Right kidney (tissue), 1 donor: ENCODE results near the gene NOS1AP.
"Not testable (repeated sequence)": the region's sequence is repeated elsewhere in the genome, so short reads cannot be mapped to it uniquely, and the experiment has no call there.

ENCODE experiments used
- DNase-seq: peaks from one replicate; pipeline ENCODE4 v3.0.0-alpha.2; 2016

NOS1AP gene

DNA sequence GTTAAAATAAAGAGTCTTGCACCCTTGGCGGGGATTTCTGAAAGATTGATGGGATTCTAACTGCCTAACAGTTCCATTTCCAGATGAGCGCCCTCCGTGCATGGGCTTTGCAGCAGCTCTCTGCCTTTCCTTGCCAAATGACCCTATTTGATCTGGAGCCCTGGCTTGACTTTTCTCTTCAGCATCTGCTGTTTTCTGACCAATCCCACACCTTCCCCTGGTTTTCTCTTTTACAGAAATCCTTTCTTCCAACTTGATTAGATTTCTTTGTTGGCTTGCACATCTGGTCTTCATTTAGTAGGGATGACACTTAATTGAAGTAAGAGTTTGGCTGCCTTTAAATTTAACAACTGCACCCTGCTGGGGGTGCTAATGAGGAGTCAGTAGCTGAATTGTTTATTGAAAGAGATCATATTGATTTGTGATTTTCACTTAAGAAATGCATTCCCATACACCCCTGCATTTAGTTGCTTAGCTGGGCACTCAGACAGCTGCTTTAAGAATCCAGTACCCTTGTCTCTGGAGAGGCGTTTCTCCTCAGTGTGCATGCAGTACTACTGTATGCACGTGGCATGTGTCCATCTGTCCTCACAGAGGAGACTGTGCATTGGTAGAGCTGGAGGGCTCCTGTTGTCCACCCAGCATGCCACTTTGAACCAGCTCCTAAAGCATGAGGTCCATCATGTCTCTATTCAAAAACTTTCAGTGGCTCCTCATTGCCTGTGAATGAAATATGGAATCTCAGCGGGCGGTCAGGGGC, 99.7 kb downstream of the NOS1AP start:
- no peak for DNase-seq

- DNase-seq: no peak
Measured at GRCh38 chr1:162171111-162171510, 101.6 kb downstream of the NOS1AP start.

DNA sequence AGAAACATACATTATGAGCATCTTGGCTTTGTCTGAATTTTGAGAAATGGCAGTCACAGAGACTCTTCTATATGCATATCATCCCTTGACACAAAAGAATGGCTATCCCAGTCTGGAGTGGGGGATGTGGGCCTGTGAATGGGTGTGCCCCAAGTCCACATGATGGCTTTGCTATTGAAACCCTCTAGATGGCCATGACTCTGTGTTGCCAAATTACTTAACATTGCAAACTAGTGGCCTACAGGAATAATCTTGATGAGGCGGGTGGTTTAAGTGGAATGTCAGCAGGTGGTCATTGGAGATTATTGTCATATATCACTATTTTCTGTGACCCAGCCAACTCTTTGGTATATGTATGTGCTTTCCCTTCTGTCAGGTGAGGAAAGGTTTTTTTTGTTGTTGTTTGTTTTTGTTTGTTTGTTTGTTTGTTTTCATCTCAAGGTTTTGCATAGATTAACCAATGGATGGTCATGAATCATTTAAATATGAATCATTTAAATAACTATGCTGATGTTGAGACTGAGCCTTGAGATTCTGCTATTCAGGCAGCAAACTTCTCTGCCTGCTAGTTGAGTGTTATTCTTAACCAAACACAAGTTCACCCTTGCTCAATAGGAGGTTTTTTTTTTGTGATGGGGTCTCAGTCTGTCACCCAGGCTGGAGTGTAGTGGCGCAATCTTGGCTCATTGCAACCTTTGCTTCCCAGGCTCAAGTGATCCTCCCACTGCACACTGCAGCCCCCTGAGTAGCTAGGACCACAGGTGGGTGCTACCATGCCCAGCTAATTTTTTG, 103.0 kb downstream of the NOS1AP start:
- DNase-seq: no peak

DNA sequence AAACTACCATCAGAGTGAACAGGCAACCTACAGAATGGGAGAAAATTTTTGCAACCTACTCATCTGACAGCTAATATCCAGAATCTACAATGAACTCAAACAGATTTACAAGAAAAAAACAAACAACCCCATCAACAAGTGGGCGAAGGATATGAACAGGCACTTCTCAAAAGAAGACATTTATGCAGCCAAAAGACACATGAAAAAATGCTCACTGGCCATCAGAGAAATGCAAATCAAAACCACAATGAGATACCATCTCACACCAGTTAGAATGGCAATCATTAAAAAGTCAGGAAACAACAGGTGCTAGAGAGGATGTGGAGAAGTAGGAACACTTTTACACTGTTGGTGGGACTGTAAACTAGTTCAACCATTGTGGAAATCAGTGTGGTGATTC, 104.1 kb downstream of the NOS1AP start:
- not testable (repeated sequence) for DNase-seq

GRCh38 chr1:162174027-162174426, 104.5 kb downstream of the NOS1AP start:
- not testable (repeated sequence) for DNase-seq

GRCh38 chr1:162175379-162176081, 106.0 kb downstream of the NOS1AP start:
- no peak for DNase-seq

GRCh38 chr1:162177126-162177525, 107.6 kb downstream of the NOS1AP start:
- no peak for DNase-seq

DNA sequence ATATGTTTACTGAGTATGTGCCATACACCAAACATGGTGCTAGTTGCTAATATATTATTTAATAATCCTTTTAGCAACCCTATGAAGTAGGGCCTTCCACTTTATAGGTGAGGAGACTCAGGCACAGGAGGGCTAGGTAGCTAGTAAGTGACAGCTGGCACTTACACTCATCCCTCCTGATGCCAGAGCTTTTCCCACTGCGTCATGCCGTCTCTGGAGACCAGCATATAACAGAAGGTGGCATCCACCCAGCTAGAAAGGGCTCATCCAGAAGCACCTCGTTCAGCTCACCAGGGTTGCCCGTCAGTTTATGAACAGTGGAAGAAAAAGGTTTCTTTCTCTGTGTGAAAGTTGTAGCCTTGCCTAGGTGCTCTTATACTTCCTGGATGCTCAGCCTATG, 108.9 kb downstream of the NOS1AP start:
- DNase-seq: no peak

DNA sequence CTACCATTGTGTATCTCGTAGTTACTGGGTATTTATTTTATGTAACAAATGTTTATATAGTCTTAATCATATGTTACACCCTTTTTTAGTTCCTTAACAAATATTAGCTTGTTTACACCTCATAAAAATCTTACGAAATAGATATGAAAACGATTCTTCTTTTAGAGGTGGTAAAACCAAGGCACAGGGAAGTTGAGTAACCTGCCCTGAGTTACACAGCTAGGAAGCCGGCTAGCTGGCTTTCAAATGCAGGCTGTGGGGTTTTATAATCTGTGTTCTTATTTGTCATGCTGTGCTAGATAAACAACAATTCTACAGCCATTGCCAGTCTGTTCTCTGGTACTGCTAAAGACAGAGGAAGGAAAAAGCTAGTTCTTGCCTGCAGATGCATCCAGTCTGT, 109.6 kb downstream of the NOS1AP start:
- no peak for DNase-seq

DNA sequence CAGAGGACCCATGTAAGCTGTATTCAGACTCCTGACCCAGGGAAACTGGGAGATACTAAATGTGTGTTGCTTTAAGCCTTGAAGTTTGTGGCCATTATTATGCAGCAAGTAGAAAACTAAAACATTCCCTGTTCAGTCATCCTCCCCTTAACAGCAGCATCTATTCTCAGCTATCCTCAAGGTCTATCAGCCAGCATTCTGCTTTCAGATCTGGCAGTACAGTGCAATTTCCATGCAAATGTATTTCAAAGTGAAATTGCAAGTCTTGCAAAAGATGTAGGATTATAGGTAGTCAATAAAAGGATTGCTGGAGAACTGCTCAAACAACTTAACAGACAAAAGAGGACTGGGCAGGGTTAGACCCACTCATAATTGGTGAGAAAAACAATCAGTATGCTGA, 111.3 kb downstream of the NOS1AP start:
- DNase-seq: no peak

- no peak for DNase-seq
Measured at GRCh38 chr1:162182090-162182489, 112.6 kb downstream of the NOS1AP start.

DNA sequence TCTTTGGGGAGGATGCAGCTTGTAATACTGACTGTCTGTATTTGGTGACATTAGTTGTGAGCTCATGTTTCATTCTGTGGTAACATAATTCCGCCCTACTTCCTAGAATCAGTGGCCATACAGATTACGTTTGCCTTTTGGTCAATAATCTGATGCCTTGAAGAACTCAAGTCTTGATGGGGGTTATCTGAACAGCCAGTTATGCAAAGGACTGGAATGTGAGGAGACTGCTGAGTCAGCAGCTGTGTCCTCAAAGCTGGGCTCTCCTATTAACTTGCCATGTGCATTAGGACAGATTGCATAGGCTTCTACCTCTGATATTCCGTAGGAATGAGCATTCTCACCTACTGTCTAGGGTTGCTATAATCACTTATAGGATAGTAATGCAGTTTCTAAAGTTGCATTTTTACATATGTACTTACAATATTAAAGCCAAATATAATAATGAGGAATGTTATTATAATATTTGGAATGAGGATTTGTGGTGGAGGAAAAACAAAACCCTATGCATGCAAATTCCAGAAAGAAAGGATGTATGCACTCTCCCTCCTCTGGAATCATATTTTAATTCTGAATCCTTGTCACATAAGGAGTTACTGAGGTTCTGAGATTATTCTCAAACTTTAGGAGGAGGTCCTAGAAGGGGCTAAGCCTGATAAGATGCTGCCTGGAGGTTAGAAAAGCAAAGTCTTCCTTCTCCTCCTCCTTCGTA, 116.0 kb downstream of the NOS1AP start:
- no peak for DNase-seq

- DNase-seq: no peak
Measured at GRCh38 chr1:162186026-162186374, 116.5 kb downstream of the NOS1AP start.

GRCh38 chr1:162186406-162186805, 116.9 kb downstream of the NOS1AP start:
- no peak for DNase-seq

DNA sequence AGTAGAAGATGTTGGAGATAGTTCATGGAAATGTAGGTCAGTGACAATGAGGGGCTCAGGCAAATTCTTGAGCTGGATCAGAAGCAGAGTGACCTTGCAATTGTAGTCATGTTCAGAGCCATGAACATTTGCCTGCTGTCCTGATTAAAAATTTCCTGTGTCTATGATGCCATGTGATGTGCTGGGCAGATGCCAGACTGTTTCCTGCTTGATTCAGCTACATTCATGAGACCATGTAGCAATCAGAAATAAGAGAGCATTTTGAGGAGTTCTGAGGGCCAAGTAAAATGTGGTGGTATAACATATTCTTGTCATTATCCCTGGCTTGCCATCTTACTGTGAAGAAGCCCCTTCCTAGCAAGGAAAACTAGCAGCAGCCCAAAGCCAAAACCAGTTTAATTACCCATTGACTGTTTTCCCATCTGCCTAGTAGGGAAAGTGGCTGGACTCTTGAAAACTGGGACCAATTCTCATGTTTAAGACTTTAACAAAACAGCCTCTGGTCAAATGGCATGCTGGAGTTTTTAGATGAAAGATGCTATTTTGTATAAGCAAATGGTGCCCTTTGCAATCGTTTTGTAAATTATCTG, 118.3 kb downstream of the NOS1AP start:
- no peak for DNase-seq

DNA sequence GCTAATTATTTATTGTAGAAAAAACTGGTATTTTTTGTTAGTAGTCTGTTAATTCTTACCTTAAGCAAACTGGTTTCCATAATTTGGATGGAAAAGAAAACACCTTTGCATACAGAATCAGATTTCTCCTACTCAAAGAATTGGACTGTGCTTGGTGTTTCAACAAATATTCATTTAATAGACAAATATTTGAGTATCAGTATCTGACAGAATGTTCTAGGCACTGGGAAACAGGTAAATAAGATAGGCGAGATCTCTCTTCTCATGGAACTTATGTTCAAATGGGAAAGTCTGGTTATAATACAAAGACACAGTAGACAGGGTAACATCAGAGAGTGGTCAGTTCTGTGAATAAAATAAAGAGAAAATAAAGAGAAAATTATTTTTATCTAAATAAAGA, 119.9 kb downstream of the NOS1AP start:
- no peak for DNase-seq

DNA sequence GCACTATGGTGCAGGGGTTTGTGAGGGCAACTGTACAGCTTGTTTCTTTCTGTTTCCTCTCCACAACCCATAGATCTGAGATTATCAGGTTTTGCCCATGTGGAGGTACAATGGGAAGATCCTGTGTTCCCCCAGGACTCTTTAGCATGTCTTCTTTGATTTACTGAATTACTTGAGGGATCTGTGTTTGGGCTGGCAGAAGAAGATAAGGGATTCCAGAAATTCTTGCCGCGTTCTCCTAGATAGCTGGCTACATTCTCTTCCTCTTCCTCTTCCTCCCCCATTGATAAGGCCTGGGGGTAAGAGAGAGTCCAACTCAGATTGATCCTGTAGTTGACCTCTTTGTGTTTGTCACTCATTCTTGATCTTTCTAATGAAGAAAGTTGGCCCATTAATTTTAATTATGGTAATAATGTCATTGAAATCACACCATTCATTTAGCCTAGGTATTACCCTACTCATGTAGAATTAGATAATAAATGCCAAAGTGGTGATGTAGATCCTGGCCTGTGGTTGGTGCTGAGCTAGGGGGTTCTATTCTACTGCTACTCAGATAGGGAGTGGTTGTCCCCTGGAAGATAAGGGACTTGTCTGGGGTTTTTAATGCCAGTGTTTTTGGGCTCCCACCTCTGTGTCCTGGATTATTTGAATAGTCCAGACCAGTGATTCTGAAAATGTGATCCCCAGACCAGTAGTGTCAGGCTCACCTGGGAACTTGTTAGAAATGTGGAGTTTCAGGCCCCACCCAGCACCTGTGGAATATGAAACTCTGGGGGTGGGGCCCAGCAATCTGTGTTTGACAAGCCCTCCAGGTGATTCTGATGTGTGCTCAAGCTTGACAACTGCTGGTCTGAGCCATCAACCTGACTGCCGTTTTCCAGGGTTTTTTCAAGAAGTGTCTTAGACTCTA, 122.2 kb downstream of the NOS1AP start:
- no peak for DNase-seq

GRCh38 chr1:162192306-162192678, 122.8 kb downstream of the NOS1AP start:
- DNase-seq: no peak

DNA sequence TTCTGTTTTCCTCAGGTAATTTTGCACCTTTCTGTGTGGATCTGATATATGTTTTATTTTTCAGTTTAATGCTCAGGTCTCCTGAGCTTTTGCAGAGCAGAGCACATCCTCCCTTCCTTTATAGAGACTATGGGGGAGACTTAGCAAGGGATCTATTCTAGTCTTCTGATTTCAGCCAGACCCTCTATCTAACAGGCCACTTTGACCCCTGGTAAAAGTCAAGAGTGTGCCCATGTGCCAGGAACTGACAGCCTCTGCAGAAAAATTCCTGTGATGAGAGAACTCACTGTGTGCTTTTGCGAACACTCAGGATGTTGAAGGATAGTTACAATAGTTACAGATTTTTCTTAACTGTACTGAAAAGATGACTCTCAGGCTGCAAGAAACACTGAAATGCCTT, 123.3 kb downstream of the NOS1AP start:
- DNase-seq: no peak

DNA sequence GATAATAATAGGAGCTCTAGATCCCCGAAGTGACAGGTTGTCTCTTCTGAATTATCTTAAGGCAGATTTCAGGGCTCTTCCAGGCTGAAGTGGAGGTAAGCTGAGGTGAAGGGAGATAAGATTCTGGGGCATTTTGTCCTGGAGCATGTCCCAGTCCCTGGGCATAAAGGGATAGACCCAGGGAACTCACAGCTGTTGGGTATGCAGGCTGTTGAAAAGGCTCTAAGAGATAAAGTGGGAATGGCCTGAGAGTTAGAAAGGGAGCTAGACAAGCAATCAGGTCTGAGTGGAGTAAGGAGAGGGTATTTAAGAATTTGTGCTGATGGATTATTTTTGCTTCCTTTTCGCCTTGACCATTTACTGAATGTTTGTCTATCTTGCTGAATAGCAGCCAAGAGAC, 123.7 kb downstream of the NOS1AP start:
- no peak for DNase-seq

DNA sequence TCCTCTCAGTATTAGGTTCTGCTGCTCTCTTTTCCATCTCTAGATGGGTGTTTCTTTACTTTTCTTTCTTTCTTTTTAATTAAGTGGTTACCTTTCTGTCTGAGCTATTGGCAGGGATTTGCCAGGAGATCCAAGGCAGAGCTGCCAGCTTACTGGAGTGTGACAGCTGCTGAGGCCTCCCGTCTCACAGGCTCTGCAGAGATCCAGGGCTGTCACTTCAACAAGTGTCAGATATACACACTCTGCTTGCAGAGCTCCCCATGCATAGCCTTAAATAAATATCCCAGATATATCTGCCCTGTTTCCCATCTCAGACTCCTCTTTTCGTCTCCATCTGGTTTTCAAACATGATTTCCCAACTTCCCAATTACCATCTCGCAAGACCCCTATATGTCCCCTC, 124.3 kb downstream of the NOS1AP start:
- no peak for DNase-seq
